AG08395 (cell line): ENCODE measurements around the gene MRPL43.
"Not testable (repeated sequence)": the region's sequence is repeated elsewhere in the genome, so short reads cannot be mapped to it uniquely, and the experiment has no call there.

Experiments
- DNase-seq: peaks from one replicate; pipeline ENCODE4 v3.0.0; 2012; ENCODE audit warnings: mixed read lengths, low spot score

The MRPL43 gene

GRCh38 chr10:100986952-100987684, at the start of gene MRPL43, which contains the start of gene TWNK:
Gene MRPL43, minus strand, starts transcription at chr10:100987497. Its CDS starts 54 bp downstream, at chr10:100987443.
Gene TWNK, plus strand, starts transcription at chr10:100987543. Its CDS starts 668 bp downstream, at chr10:100988211.
- DNase-seq, result peak; percentile 91

DNA sequence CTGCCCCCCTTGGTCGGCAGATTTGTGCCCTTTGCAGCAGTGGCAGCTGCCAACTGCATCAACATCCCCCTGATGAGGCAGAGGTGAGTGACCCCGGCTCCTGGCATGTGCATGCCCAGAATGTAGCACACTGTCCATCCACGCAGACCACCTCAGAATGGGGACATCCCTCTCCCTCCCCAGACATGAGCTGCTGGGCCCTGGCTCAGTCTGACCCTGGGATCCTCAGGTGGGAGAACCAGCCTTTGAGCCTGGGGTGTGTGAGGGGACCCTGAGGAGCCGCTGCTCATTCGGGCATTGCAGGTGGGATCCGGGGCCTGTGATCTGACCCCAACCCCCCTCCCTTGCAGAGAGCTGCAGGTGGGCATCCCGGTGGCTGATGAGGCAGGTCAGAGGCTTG, 49.4 kb upstream of the MRPL43 start:
- no peak for DNase-seq

DNA sequence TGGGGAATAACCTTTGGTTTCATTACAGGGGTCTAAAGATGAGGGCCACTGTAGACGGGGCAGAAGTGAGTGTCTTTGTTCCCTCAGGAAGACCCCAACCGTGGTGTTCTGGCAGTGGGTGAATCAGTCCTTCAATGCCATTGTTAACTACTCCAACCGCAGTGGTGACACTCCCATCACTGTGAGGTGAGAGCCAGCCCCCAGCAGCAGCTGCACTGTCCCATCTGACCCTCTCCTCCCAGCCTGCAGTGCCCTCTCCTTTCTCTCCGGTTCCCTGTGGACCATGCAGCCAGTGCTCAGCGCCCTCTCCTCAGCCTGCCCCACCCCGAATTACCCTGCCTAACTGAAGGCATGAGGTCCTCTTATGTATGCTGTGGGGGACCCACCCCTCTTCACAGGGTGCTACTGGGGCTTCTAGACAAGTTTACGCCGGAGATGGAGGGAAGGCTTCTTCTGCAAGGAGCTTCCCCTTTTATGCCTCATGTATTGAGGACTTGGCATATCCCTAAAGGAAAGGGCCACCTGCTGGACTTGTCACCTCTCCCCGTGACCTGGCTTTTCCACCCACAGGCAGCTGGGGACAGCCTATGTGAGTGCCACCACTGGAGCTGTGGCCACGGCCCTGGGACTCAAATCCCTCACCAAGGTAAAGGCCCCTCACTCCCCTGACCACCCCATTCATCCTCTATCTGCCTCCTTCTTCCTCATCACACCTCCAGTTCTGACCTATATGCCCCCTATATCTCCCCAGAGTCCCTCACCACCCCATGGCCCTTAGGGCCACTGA, 48.8 kb upstream of the MRPL43 start:
- DNase-seq, result no peak

DNA sequence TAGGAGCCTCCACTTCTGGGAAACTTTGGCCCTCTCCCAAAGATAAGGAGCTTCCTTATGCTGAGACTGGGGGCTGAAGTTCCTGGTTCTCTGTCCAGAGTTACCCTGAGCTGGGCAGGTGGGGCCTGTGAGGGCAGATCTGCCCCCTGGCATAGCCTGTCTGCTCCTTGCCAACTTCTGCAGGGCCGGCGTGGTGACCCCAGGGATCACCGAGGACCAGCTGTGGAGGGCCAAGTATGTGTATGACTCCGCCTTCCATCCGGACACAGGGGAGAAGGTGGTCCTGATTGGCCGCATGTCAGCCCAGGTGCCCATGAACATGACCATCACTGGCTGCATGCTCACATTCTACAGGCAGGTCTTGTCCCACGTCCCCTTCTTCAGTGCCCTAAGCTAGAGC, 48.0 kb upstream of the MRPL43 start:
- no peak for DNase-seq

DNA sequence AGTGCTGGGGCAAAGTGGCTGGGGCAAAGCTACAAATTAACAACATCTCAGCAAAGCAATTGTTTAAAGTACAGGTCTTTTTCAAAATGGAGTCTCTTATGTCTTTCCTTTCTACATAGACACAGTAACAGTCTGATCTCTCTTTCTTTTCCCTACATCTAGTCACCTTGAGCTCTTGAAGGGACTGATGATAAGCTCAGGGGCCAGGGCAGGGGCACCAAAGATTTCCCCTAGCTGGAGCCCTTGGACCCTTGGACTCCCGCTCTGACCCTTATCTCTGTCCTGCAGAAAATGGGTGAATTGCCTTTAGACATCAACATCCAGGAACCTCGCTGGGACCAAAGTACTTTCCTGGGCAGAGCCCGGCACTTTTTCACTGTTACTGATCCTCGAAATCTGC, 47.1 kb upstream of the MRPL43 start:
- not testable (repeated sequence) for DNase-seq

GRCh38 chr10:101033276-101033675, 46.0 kb upstream of the MRPL43 start:
- no peak for DNase-seq

DNA sequence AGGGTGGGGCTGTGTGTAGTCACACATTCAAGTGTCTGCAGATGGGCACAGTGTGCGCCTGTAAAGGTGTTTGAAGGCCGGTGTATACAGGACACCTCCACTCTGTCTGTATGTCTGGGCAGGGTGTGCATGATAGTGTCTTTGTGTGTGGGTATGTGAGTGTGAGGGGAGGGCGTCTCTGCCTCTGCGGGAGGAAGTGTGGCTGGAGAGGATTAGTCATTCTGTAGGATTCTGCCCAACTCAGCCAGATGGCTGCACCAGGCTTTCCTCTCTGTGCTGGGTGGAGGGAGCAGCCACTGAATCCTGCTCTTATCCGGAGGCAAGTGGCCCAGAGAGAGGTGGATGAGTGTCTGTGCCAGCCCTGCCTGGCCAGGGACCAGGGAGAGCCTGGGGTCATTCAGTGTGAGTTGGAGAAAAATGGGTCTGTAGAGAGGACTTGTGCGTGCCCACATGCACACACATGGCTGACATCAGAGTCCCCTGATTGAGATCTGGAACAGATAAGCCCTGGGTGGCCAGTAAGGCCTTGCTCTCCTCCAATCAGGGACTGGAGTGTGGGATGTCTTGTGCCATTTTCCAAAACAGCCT, 45.4 kb upstream of the MRPL43 start:
- peak; percentile 91 for DNase-seq

DNA sequence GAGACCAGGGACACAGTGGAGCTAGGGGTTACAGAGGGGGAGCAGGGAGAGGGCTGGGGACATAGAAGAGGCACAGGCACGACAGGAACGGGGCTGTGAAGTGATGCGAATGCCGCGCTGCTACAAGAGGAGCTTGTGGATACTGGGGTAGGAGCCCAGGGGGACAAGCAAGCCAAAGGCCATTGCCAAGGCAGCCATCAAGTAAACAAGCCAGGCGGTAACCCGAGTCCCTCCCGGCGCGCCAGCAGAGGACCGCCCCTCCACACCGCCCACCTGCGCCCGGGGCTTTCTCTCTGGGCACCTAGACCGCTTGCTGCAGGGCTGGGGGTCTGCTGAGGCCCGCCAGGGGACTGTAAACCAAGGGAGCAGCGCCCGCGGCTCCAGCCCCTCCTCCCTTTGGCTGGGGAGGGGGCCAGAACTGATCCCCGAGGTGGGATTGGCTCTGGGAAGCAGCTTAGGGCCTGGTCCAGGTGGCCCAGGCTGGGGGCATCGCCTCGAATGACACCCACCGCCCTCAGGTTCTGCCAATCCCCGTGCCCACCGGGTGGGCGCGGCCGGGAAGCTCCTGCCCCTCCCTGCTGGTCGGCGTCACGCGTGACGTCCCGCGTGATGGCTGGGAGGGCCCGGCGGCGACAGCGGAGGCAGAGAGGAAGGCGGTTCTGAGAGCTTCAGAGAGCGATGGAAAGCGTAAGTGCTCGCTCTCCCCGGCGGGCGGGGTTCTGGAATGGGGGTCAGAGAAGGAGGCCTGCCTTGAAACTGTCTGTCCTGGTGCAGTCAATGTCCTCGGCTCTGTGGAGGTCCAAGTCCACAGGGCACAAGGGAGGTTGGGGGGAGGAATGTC, 44.7 kb upstream of the MRPL43 start:
- peak; percentile 74 for DNase-seq

GRCh38 chr10:101031128-101031795, 44.0 kb upstream of the MRPL43 start, which contains the start of the genes PDZD7 and SFXN3:
Gene PDZD7, minus strand, starts transcription at chr10:101031129. Its CDS starts 910 bp downstream, at chr10:101030219.
Gene SFXN3, plus strand, starts transcription at chr10:101031234. Its CDS starts 3,461 bp downstream, at chr10:101034695.
- DNase-seq, result peak; percentile 98

- DNase-seq, result no peak
These were observed 43.3 kb upstream of the MRPL43 start for GRCh38 chr10:101030496-101031127.

- no peak for DNase-seq
These were observed 42.4 kb upstream of the MRPL43 start for GRCh38 chr10:101029520-101030295.

DNA sequence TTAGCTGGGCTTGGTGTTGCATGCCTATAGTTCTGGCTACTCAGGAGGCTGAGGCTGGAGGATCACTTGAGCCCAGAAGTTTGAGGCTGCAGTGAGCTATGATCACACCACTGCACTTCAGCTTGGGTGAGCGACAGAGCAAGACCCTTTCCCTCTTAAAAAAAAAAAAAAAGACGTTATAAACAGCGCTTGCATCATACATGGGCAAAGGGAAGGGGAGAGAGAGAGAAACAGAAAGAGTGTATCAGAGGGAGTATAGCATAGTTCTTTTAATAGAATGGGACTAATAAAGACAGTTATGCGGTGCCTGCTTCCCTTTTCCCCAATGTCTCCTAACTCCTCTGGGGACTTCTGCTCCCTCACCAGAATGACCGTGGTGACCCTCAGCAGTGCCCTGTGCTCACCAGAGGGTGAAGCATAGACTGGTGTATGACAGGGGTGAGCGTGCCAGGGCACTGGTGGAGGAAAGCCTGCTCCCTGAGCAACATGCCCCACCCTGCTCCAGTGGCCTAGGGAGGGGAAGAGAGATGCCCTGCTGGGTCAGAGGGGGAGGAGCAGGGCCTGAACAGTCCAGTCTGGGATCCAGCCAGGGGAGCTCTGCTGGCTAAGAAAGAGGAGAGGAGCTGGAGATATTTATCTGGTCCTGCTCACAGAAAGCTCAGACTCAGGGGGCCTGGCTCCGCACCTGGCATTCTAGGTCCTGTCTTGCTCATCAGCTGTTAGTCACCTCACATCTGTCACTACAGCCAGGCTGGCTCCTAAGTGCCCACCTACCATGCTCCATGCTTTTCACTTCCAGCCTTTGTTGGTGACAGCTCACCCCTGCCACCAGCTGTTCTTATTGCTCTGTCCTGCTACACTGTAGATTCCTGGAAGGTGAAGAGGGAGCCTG, 41.4 kb upstream of the MRPL43 start:
- no peak for DNase-seq

DNA sequence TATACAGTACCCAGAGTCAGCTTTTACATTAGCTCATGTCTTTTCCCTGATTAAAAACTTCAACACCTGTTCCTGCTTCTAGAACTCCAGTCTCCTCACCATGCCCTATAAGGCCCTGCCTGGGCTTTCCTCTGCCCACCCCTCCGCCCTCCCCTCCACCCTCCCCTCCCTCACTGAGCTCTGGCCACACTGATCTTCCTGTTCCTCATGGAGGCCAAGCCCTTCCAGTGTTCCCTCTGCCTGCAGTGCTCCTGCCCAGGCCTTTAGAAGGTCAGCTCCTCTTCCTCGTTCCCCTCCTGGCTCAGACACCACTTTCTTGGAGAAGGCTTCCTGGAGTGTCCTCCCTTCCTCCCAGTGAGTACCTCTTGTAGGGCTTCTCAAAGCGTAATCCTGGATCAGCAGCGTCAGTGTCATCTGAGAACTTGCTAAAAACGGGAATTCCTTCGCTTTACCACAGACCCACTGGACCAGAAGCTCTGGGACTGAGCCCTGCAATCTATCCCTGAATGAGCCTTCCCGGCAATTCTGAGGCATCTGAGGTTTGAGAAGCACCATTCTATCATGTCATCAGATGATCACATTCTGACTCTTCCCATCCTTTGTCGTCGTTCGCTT, 39.9 kb upstream of the MRPL43 start:
- no peak for DNase-seq

GRCh38 chr10:101022967-101023705, 35.8 kb upstream of the MRPL43 start:
- no peak for DNase-seq

- no peak for DNase-seq
These were observed 34.5 kb upstream of the MRPL43 start for GRCh38 chr10:101021692-101022251.

DNA sequence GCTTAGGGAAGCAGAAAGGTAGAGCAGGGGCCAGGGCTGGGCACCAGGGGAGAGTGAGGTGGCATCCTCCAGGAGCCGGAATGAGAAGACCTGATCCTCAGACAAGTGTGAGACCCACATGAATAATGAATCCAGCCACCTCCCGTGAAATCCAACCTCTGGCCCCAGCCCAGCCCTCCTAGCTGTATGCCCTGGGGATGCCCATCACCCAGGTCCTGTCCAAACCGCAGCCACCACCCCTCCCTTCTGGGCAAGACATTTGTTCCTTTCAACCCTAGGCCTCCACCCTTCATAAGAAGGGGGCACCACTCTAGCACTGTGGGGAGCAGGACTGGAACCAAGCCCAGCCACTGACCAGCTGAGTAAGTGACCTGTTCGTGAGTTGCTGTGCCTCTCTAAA, 33.9 kb upstream of the MRPL43 start:
- no peak for DNase-seq

DNA sequence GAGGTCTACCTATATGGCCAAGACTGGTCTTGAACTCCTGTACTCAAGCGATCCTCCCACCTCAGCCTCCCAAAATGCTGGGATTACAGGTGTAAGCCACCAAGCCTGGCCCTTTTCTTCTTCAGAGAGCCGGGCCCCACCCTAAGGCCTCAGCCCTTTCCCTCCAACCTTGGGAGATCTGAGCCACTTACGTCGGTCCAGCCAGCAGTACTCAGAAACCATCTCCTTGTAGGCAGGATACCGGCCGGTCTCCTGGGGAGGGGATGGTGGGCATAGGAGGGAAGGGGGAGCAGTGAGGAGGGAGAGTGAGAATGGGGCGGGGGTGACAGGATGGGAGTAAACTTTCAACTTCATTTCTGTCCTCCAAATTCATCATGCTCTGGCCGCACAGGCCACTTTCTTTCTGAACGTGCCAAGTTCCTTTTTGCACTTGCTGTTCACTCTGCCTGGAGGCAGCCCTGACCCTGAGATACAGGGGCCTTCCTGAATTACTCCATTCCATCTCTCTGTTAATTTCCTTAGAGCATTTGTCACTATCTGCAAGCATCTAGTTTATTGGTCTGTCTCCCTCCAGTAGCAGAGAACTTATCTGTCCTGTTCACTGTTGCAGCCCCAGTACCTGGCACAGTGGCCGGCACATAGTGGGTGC, 33.3 kb upstream of the MRPL43 start:
- no peak for DNase-seq
